Skin epidermis (tissue), 12 donors: ENCODE measurements around the gene CD6.

Source experiments
- H3K27ac ChIP-seq, 21 experiments: fragments of 200-600 bp; sonication (generic) in 11 of 21; one replicate each; pipeline ENCODE4 v1.5.0; 2020; ENCODE audit warnings: mild to moderate bottlenecking in 3 of 21, inconsistent platforms in 2 of 21, moderate library complexity in 2 of 21
- H3K4me3 ChIP-seq, 7 experiments: fragments of 200-600 bp; sonication (generic) in 2 of 7; one replicate each; pipeline ENCODE4 v1.5.0; 2020; ENCODE audit warnings: inconsistent platforms in 2 of 7, mild to moderate bottlenecking in 2 of 7, moderate library complexity in 1 of 7

CD6 gene

GRCh38 chr11:61041755-61042518, 70.5 kb downstream of the CD6 start:
- H3K27ac ChIP-seq = peak overlapping the region in 14 of 21 experiments; percentile 6 to 89 (median 68)
- H3K4me3 ChIP-seq = no peak overlapping the region

GRCh38 chr11:61042537-61042936, 71.1 kb downstream of the CD6 start:
- H3K27ac ChIP-seq = peak overlapping the region in 7 of 21 experiments; percentile 47 to 89 (median 76)
- no peak overlapping the region for H3K4me3 ChIP-seq

- H3K4me3 ChIP-seq = peak overlapping the region in 1 of 7 experiments; percentile 3
- H3K27ac ChIP-seq = peak overlapping the region in 7 of 21 experiments; percentile 47 to 89 (median 76)
Observed at GRCh38 chr11:61042961-61043540, 71.6 kb downstream of the CD6 start.

GRCh38 chr11:61045271-61045670, 73.8 kb downstream of the CD6 start:
- Histone ChIP-seq H3K27ac (no peak overlapping the region), H3K4me3 (no peak overlapping the region)

GRCh38 chr11:61046833-61047232, 75.4 kb downstream of the CD6 start:
- Histone ChIP-seq H3K27ac (no peak overlapping the region), H3K4me3 (no peak overlapping the region)

GRCh38 chr11:61048368-61049062, 77.0 kb downstream of the CD6 start:
- no peak overlapping the region for H3K27ac ChIP-seq
- no peak overlapping the region for H3K4me3 ChIP-seq

- H3K27ac ChIP-seq = no peak overlapping the region
- no peak overlapping the region for H3K4me3 ChIP-seq
Observed at GRCh38 chr11:61049063-61049377, 77.5 kb downstream of the CD6 start.

- H3K4me3 ChIP-seq = no peak overlapping the region
- no peak overlapping the region for H3K27ac ChIP-seq
Observed at GRCh38 chr11:61049859-61050258, 78.4 kb downstream of the CD6 start.

- Histone ChIP-seq H3K27ac (no peak overlapping the region), H3K4me3 (no peak overlapping the region)
Observed at GRCh38 chr11:61052182-61052972, 80.9 kb downstream of the CD6 start.

- no peak overlapping the region for H3K27ac ChIP-seq
- no peak overlapping the region for H3K4me3 ChIP-seq
Observed at GRCh38 chr11:61053191-61053590, 81.7 kb downstream of the CD6 start.

GRCh38 chr11:61054513-61054912, 83.0 kb downstream of the CD6 start:
- H3K4me3 ChIP-seq = no peak overlapping the region
- H3K27ac ChIP-seq = peak overlapping the region in 1 of 21 experiments; percentile 25

GRCh38 chr11:61054927-61055562, 83.6 kb downstream of the CD6 start:
- H3K4me3 ChIP-seq = no peak overlapping the region
- peak overlapping the region in 1 of 21 experiments; percentile 25 for H3K27ac ChIP-seq

- Histone ChIP-seq H3K27ac (peak overlapping the region in 1 of 21 experiments; percentile 25), H3K4me3 (no peak overlapping the region)
Observed at GRCh38 chr11:61055776-61056175, 84.3 kb downstream of the CD6 start.

- H3K27ac ChIP-seq = no peak overlapping the region
- H3K4me3 ChIP-seq = no peak overlapping the region
Observed at GRCh38 chr11:61056571-61056970, 85.1 kb downstream of the CD6 start.

- no peak overlapping the region for H3K4me3 ChIP-seq
- no peak overlapping the region for H3K27ac ChIP-seq
Observed at GRCh38 chr11:61056981-61057380, 85.5 kb downstream of the CD6 start.

GRCh38 chr11:61057615-61058014, 86.1 kb downstream of the CD6 start:
- Histone ChIP-seq H3K4me3 (no peak overlapping the region), H3K27ac (no peak overlapping the region)

GRCh38 chr11:61058583-61059259, 87.2 kb downstream of the CD6 start:
- Histone ChIP-seq H3K27ac (peak overlapping the region in 1 of 21 experiments; percentile 42), H3K4me3 (no peak overlapping the region)

GRCh38 chr11:61059260-61059752, 87.8 kb downstream of the CD6 start:
- H3K4me3 ChIP-seq = no peak overlapping the region
- peak overlapping the region in 1 of 21 experiments; percentile 42 for H3K27ac ChIP-seq
